ENCODE results near the gene FMN1.

FMN1 gene

DNA sequence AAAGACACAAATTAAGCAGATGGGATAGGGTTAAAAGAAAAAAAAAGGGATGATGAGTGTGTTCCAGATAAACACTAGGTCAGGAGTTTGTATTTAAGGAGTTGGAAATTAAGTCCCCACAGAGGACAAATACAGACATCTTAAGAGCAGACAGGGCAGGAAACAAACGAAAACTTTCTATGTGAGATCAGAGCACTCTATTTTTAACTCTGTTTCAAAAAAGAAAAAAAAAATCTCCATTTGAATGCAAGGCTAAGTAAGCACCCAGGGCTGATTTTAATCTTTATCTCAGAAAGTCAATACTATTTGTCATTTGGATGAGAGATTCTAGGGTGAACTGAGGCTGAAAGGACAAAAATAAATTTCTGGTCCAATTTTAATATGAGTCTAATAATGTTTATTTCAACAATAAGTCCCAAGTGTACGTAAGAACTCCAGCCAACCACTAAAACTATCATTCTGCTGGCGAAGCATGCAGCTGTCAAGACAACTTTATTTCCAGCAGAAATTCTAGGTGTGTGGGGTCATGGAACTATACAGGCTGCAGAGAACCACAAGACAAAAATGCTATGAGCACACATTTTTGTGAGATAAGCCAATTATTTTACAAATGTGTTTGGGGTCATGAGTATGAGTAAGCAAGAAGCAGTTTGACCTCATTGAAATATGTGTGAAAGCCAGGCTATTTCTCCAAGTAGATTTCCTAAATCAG lies 186.1 kb downstream of the FMN1 start:
- no peak for DNase-seq

DNA sequence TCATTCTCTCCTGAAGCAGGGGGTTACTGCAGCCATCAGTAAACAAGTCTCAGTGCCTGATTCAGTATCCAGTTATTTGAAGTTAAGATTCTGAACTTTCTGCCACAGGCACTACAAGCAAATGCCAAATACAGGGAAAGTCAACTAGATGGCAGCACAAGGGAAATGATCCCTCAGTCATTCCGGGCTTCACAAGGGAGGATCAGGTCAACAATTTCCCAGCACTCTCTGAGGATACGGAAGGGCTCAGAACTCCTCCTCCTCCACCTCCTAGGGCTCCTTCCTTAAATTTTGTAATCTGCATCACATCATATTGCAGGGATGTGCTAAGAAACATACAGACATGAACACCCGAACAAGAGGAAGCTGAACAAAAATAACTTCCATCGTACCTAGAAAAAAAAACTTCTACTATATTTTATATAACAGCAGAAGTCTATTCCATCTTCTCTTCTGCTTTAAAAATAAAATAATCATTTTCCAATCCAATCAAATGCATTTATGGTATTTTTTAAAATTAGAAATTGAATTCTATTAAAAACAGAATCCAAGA lies 187.1 kb downstream of the FMN1 start:
- no peak for DNase-seq

DNA sequence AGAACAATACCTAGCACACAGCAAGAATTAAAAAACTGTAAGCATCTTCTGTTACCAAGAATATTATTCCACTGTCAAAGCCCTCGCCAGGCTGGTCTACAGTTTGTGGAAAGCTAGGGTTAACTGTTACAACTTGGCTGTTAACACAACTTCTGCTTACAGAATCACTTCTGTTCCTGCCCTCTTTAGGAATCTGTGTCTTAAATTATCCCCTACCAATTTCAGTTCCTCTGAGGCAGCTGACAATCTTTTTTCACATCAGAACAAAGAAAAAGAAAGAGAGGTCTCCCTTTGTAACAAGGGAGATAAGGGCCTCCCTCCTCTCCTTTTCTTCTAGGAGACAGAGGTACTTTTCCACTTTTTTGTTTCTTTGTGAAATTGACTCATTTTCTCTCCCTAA lies 188.9 kb downstream of the FMN1 start:
- DNase-seq = no peak

DNA sequence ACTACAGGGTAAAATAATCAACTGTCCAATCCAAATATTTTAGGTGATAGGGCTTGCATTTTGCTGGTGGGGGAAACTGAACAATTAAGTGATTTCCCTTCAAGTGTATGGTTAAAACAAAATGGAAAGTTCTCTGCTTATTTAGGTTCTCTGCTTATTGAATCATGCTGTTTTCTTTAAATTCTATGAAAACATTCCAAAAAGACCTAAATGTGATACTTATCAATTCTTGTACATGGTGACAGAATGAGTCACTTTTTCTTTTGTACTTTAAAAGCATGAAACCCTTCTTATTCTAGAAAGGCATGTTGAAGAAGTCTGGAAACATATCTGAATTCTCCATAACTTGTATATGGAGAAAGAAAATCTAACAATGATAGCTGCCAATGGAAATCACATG lies 192.6 kb downstream of the FMN1 start:
- no peak for DNase-seq

DNA sequence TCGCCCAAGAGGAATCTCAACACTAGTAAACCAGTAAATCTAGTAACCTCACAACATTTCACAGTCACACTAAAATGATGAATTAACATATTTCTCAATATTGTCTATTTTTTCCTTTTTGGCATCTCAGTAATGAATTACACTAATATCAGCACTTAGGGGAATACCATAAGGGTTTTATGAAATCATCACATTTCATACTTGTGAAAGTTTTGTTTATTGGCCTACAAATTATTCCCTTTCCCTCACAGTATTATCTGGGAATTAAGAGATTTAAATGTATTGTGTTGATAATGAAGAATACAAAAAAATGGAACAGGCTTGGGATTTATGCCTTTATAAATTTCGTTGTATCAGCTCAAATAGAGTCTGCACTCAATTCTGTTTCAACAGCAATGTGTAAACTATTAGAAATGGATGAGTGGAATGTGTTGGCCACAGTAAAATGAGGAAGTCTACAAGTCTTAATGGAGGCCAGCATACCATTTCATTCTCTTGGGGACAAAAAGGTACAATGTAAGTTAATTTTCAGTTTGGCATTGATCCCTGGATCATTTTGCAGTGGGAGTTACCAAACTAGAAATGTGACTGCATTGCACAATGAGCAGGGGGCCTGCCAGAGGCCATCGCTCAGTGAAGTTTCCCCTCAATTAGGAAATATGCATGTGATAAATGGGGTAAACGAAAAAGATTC lies 195.4 kb downstream of the FMN1 start:
- DNase-seq = no peak

DNA sequence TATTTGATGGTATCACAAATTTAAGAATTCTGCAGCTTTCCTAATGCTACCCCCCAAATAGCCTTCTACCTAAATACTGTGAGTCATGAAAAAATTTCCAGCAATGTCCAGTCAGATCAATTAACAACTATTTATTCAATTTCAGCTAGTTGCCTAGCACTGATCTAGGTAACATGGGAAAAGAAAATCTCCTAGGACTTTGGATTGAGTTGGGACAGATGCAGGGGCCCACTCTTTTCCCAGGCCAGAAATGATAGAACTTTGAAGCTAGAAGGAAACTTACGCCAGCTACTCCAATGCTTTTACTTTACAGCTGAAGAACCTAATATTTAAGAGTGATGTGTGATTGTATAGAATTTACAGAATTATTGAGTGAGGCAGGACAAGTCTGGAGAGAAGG lies 196.3 kb downstream of the FMN1 start:
- DNase-seq = no peak

DNA sequence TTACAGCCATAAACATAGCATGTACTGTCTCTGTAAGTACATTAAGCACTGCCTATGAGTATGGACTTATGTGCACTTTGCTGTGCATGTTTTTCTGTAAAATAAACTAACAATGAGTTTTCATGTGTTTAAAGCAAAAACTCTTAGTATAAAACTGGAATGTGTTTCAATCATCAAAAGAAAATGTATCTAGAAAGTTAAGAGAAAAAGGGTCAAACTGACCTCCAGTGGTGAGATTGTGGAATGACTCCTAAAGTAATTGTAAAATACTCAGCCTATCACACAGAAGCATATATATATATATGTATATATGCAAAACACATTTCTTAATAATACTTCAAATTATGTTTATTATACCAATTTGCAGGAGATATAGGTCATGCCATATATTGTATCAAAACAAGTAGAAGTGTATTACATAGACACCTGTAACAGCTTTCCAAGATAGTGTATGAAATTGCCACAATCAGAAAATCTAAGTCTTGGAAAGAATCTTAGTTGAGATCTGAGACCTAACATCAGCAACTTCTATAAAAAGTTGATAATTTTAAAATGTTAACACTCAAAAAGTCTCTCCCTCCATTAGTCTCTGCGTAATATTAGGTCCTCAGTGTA lies 199.6 kb downstream of the FMN1 start:
- peak; percentile 22 for DNase-seq

DNA sequence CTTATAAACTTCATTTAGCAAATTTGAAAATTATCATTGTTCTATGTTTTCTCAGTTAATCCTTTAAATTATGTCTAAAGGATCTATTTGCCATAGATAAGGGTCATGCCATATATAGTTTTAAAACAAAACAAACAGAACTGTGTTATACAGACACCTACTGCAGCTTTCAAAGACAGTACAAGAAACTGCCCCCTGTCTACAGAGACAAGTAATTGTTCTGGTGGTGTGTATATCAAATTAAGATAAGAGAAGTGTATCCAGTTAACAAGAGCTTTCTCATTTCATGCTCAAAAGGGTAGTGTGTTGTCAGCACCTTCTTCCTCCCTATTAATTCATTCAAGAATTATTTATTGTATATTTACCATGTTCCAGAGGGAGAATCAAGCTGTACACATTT lies 201.2 kb downstream of the FMN1 start:
- DNase-seq = no peak

DNA sequence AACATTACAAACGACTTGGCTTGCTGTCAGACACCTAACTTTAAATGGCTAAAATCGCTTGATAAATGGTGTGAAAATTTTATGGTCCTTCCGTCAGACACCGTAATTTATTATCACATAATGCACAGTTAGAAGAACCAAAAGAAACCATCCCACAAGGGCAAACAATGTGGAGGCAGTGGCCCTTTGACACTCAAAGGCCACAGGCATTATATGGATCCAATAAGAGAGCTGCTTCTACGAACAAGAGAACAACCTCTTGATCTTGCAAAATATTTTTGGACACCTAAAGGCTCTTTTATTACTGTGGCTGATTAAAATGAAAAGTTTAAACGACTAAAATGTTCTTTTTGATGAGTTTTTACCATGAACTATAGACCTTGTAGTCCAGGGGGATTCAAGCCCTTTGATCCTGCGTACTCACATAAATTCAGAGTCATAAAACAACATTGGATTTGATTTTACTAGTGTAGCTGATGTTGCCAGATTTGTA lies 202.8 kb downstream of the FMN1 start:
- DNase-seq = no peak

DNA sequence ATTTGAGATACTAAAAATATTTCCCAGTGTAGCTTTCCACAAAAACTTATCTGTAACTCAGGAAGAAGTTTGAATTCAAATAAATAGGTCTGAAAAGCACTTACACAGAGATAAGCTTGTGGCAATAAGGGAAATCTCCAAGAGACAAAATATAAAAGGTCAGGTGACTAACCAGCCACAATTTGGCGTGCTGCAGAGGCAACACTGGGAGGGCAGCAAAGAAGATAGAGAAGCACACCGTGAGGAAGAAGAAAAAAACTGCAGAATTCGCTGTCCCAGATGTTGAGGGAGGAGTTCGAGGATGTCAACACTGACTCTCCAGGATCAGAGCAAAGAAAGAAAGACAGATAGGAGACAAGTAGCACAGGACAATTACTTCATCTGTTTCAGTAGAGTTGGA lies 204.4 kb downstream of the FMN1 start:
- no peak for DNase-seq

DNA sequence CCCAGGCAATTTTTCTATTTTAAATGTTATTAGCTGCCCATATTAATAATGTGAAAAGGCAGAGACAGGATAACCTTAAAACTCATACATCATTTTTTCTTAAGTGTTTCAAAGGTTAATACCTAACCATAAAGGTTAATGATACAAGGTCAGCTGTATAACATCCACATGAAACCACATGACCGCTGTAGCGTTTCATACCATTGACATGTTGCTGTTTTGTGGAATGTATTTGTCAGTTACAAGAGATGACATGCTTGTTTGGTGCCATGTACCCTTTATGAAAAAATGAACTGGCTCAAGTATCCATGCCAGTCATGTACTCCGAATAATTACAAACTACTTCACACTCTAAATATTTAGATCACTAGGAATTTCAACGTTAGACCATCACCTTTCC lies 207.4 kb downstream of the FMN1 start:
- no peak for DNase-seq

DNA sequence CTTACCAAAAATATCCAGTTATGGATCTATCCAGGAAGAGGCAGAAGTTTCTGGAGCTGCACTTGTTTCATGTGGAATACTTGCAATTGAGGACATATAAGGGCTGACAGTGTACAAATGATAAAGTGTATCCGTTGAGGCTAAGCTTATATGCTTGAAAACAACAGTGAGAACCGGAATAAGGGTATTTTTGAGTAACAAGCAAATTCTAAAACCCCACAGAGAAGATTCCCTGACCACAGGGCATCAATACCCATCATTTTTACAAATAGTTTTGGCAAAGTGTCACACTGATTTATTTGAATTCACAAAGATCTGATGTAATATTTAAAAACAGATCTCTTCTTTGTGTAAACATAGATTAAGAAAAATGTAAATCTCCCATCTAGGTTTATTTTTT lies 208.4 kb downstream of the FMN1 start:
- DNase-seq = no peak

DNA sequence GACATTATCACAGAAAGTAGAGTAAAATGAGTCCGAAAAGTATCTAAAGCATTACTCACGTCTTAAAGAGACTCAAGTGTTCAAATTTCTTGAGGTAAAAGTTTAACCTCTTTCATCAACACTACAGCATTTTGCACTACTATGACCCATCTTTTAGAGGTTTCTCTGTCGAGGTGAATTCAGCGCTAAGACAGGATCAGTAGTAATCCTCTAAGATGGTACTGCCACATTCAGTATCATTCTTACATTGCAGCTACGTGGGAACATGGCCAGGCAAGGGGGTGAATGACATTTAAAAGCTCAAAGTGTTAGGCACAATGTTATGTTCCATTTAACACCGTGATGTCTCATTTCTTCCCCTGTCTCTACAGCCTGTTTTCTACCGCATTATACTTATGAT lies 210.8 kb downstream of the FMN1 start:
- DNase-seq = no peak

DNA sequence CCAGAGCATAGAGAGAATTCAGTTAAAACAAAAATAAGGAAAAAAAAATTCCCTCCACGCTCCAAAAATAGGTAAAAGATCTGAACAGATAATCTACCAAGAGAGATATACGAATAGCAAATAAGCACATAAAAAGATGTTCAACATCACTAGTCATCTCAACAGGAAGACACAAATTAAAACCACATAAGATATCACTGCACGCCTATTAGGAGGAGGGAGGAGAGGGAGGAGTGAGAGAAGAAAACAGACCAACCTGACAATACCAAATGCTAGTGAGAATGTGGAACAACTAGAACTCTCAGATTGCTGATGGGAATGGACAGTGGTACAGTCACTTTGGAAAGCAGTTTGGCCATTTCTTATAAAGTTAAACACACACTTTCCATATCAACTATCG lies 212.5 kb downstream of the FMN1 start:
- no peak for DNase-seq

DNA sequence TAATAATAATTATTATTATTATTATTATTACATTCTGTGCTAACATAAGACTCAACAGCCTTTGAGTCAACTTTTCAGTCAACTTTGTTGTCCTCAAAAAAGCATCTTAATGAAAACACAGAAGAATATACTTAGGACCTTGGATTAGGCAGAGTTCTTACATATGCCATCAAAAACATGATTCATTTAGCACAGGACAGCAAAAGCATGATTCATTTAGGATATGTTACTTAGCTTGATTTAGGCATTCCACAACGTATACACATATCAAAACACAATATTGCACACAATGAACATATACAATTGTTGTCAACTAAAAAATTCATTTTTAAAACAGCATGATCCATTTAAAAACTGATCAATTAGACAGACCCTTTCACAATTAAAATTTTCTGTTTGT lies 213.0 kb downstream of the FMN1 start:
- DNase-seq = no peak

DNA sequence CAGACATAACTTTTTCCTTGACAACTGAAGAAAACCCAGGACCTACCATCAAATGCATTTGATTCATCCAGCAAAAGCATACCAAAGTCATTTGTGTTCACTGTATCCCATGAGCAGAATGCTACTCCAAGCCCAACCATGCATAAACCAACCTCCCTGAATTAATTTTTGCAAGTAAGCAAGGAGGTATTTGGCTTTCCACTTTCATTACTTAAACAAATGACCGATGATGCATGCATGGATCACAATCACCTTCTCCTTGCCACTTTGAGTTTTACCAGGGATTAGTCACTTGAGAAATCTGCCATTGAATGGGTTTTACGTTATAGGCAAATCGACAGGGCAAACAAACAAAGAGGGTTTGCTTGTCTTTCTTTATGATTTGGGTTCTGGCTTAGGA lies 214.8 kb downstream of the FMN1 start:
- no peak for DNase-seq

DNA sequence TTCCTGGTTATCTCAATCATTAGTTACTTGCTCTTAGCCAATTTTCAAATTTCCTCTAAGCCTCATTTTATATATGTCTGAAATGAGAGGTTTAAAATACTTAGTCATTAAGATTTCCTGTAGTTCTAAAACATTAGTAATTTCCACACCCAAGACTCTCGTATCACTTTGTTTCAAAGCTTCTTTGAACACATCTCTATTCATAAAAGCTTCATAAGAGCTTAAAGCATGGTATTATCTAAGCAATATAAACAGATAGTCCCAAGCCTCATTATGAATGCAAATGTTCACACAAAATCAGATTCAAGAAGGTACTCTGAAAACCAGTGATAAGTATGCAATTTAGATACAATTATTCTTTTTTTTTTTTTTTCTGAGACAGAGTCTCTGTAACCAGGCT lies 217.0 kb downstream of the FMN1 start:
- no peak for DNase-seq

DNA sequence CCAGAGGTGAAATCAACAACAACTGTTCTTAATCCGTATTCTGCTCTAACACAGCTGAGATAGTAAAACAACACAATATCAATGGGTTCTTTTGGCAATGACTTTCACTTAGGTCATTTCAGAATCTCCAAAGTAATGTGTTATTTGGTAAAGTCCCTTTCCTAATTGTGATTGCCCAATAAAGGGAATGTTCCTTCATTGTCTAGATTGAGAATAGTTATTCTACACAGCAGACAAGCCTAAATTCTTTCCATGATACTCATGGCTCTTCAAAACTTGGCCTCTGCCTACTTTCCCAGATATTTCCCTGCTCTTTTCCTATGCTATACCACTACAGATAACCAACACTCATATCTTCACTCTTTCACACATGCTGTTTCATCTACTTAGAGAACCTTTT lies 219.8 kb downstream of the FMN1 start:
- no peak for DNase-seq

DNA sequence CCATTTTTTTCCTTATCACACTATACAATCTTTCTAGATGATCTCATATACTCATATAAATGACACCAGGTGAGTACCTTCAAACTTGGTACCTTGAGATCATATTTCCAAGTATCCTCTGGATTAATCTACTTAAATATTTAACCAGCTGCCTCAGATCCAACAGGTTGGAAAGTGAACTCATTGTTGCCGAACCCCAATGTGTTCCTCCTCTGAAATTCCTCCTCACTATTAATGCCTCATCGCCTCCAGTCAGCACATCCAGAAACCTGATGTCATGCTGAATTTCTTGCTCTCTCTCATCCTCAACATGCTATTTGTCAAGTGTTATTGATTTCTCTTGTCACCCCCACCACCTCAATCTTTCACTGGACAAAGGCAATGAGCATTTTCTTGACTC lies 221.8 kb downstream of the FMN1 start:
- no peak for DNase-seq

DNA sequence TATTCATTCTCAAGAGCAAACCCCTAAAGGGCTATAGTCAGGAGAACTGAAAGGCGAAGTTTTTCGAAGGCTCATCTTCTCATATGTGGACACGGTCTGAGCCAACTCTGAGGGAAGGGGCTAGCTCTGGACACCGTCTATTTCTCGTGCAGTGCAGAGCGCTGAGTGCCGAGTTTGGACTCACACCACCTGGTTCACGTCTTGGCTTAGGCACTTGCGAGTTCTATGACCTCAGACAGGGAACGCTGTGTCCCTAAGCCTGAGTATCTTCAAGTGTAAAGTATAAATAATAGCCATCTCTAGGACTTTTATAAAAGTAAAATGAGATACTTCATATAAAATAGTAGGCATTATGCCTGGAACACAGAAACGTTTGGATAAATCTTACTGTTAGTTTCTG lies 223.7 kb downstream of the FMN1 start:
- no peak for DNase-seq

DNA sequence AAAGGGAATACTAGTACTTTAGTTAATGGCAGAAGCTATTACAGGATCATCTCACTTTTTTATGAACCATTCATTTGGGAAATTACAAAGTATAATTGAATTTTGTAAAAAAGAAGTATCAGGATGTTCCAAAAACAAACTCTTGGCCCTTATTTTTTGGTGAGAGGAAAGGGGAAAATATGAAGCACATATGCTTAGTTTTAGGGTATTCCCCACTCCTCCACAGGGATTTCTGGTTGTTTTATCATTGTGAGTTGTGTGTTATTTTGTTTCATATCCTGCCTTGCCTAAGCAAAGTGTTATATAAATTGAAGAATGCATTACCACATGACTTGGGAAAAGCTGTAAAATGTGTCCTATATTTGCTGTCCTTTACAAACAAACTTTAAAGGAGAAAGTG lies 227.0 kb downstream of the FMN1 start:
- DNase-seq = no peak

DNA sequence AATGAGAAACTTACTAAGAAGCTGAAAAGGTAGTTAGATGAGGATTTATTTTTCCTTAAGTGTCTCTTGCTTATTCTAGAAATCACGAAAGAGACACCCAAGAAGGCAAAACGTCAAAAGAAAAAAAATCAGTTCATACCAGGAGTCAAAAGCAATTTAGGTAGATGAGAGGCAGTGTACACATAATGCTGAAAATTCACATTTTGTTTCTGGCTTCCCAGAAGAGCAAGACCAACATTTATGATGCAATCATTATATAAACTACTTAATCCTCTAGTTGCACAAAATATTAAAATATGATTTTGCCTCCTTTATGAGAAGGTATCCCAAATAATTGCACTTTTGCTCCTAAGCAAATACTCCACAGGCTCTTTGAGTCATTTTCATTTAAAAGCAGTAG lies 228.0 kb downstream of the FMN1 start:
- DNase-seq = no peak

DNA sequence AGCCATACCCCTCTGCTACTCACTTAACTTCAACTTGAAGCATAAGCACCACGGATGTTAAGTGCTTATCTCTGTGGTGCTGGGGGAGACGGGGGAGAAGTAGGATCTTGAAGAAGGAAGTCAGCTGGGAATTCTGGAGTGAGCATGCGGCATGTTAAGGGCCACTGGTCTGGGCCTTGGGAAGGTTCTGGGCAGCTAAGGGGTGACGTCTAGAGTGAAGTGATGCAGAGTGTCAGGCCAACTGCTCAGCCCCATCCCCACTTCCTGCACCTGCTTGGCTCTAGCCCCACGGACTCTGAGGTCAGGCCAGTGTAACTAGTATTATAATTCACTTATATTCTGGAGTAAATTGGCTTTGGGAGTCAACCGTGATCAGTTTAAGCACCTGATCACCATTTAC lies 228.6 kb downstream of the FMN1 start:
- no peak for DNase-seq

DNA sequence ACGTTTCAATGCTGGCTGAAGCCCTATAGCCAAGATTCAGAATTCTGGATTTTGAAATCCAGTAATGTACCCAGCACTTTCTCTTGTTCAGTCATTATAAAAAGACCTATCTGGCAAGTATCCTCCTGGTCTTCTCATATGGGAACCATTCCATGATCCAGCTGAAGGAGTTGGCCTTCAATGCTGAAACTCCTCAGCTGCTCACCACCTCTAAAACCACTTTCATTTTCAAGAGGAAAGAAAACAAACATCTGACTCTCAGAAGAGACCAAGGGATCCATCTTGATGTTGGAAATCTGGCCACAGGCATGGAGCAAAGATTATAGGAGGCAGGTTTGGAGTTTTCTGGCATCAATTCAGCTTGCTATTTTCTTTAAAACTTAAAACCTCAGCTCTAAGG lies 235.4 kb downstream of the FMN1 start:
- DNase-seq = no peak

Data from NCI-H1105 treated with DMSO at 0.1 percent for 48 hours (cell line).